Activated naive CD4-positive, alpha-beta T cell treated with anti-CD3 and anti-CD28 coated beads, Interleukin-2, amount 50 U/mL, for 24 hours (primary cell): ENCODE data around the gene ETHE1.

Experiments
- H3K27ac Mint-ChIP-seq: one replicate; pipeline ENCODE4 v1.8.0; 2021; ENCODE audit warnings: mild to moderate bottlenecking, mixed read lengths
- H3K27me3 Mint-ChIP-seq: one replicate; pipeline ENCODE4 v1.8.0; 2021; ENCODE audit warnings: mixed read lengths
- H3K36me3 Mint-ChIP-seq: one replicate; pipeline ENCODE4 v1.8.0; 2021; ENCODE audit warnings: mixed read lengths
- H3K4me1 Mint-ChIP-seq: one replicate; pipeline ENCODE4 v1.8.0; 2021; ENCODE audit warnings: mixed read lengths
- H3K4me3 Mint-ChIP-seq: one replicate; pipeline ENCODE4 v1.8.0; 2021; ENCODE audit warnings: mild to moderate bottlenecking, mixed read lengths
- H3K9me3 Mint-ChIP-seq: one replicate; pipeline ENCODE4 v1.8.0; 2021; ENCODE audit warnings: mixed read lengths

The ETHE1 gene, protein sequence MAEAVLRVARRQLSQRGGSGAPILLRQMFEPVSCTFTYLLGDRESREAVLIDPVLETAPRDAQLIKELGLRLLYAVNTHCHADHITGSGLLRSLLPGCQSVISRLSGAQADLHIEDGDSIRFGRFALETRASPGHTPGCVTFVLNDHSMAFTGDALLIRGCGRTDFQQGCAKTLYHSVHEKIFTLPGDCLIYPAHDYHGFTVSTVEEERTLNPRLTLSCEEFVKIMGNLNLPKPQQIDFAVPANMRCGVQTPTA

DNA sequence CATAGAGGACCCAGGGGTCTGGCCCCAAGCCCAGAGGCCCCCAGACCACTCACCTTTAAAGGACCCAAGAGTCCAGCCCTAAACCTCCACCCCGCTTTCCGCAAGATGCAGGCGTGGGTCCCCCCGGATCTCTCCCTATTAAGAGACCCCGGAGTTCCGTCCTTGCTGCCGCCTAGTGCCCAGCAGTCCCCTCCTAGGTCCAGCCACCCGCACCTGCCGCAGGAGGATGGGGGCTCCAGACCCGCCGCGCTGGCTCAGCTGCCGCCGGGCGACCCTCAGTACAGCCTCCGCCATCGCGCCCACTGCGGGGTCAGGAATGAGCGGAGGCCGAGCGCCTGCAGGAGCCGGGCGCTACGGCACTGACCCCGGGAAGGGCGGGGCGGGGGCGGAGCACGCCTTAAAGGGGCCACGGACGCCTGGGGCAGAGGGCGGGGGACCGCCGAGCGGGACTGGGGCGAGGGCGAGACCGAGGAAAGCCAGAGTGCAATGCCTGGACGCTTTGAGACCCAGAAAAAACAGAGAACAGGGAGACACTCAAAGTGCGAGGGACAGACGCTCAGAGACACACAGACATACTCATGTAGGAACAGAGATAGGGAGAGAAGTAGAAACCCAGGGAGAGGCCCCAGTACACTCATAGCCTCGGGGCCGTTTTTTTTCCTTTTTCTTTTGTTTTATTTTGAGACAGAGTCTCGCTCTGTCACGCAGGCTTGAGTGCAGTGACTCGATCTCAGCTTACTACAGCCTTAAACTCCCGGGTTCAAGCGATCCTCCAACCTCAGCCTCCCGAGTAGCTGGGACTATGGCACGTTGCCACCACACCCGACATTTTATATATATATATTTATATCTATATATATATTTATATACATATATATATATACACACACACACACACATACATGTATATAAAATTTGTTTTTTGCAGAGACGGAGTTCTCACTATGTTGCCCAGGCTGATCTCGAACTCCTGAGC lies at the start of gene ETHE1:
Gene ETHE1 (minus strand): TSS at position 318 of the 976 bp plus-strand sequence. CDS start 24 bp downstream, at position 294.
- H3K27me3 Mint-ChIP-seq, result no peaks in the 10 kb centered on the region
- no peaks in the 10 kb centered on the region for H3K9me3 Mint-ChIP-seq
- peak within 1 kb of the TSS; percentile 96 for H3K4me3 Mint-ChIP-seq
- H3K27ac Mint-ChIP-seq, result peak within 1 kb of the TSS; percentile 95
- no peaks in the 10 kb centered on the region for H3K36me3 Mint-ChIP-seq
- H3K4me1 Mint-ChIP-seq, result peaks cover 21% of the 10 kb centered on the region

DNA sequence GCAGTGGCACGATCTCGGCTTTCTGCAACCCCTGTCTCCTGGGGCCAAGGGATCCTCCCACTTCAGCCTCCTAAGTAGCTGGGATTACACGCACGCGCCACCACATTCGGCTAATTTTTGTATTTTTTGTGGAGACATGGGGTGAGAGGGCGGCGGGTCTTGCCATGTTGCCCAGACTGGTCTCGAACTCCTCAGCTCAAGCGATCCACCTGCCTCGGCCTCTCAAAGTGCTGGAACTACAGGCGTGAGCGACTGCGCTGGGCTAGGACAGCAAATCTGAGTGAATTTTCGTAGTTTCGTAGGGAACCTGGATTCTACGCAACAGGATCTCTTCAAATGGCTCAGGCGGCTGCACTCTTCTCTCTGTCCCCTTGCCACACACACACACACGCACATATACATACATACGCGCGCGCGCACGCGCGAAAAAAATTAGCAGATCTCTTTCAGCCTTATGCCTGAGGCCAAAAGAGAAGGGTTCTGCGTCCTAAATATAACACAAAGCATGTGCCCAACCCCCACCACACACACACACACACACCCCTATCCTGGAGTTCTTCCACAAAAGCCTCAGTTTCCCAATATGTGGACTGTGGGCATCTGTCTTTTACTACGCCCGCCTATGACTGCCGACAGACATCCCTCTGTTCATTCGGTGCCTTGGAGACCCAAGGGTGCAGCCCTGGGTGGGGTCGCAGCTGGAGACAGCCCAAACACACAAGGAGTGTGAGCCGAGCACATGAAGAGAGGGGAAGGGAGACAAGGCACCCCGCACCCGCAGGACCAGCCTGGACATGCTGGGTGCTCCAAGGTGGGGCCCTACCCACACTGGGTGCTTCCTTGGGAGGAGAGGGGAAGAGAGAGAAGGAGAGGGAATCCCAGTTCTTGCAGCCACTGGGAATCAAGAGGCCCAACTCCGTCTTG lies 49.2 kb upstream of the ETHE1 start:
- Mint-ChIP-seq H3K27ac (peak overlapping the region; percentile 77), H3K9me3 (no peaks in the 10 kb centered on the region), H3K4me3 (peak overlapping the region; percentile 79), H3K4me1 (peaks cover 38% of the 10 kb centered on the region), H3K36me3 (no peaks in the 10 kb centered on the region), H3K27me3 (no peaks in the 10 kb centered on the region)

DNA sequence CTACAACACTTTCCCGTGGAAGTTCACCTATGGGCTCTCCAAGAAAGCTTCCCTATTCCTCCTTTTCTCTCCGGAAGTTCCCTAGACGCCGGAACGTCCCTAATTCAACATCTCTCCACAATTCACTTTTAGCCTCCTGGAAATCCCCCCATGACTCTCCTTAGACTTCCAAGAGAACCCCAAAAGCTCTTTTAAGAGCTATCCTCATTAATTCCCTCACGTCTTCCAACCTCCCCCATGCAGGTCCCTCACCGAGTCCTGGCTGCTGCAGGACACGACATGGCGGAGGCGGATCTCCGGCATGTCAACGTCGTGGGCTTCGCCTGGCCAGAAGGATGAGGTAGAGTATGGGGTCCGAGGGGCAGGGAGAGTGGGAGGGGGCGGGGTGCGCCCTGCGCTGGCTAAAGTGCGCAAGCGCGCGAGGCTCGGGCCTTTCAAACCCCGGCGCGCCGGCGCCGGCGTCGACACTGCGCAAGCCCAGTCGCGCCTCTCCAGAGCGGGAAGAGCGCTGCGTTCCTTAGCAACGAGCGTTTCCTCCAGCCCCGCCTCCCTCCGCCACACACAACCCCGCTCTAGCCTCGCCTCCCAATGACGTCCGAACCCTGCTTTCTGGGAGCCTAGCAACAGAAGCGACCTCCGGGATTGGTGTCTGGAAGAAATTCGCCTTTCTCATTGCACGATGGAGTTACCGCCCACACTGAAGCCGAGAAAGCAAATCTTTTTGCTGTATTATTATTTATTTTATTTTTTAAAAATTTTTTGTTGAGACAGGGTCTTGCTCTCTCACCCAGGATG lies 48.4 kb upstream of the ETHE1 start, which contains the start of the genes PINLYP and XRCC1:
Gene PINLYP (plus strand): TSS at position 646 of the 795 bp plus-strand sequence. CDS start 1,391 bp downstream, outside the sequence.
Gene XRCC1 (minus strand): TSS at position 372 of the 795 bp plus-strand sequence. CDS start 69 bp downstream, at position 303.
- Mint-ChIP-seq H3K4me3 (peak within 1 kb of the TSS; percentile 95), H3K4me1 (peaks cover 44% of the 10 kb centered on the region), H3K27me3 (no peaks in the 10 kb centered on the region), H3K9me3 (no peaks in the 10 kb centered on the region), H3K36me3 (no peaks in the 10 kb centered on the region), H3K27ac (peak within 1 kb of the TSS; percentile 90)

DNA sequence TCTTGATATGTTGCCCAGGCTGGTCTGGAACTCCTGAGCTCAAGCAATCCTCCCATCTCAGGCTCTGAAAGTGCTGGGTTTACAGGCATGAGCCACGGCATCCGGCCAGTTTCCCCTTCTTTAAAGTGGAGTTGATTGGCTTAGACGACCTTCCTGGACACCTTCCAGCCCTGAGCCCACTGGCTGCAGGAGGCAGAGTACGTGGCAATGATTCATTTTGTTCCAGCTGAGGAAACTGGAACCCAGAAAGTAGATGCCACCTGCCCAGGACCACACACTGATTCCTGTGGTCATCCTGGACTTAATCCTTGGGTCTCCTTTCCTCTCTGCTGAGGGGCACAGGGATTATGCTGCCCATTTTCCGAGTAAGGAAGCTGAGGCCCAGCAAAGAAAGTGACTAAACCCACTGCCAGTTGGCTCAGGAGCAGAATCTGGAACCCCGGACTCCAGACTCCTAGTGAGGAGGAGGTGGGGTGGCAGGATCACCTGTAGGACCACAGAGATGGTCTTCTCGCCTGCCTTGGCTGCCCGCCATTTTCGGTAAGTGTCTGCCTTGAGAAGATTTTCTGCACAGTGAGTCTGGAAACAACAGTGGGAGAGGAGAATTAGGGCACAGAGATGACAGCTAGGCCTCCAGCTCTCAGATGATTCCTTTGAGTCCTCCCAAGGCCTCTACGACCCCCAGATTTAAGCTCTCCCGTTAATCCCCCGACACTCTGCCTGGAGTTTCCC lies 47.6 kb upstream of the ETHE1 start:
- peak overlapping the region; percentile 95 for H3K4me3 Mint-ChIP-seq
- H3K27me3 Mint-ChIP-seq, result no peaks in the 10 kb centered on the region
- no peaks in the 10 kb centered on the region for H3K36me3 Mint-ChIP-seq
- H3K4me1 Mint-ChIP-seq, result peaks cover 44% of the 10 kb centered on the region
- H3K27ac Mint-ChIP-seq, result peak overlapping the region; percentile 90
- no peaks in the 10 kb centered on the region for H3K9me3 Mint-ChIP-seq

DNA sequence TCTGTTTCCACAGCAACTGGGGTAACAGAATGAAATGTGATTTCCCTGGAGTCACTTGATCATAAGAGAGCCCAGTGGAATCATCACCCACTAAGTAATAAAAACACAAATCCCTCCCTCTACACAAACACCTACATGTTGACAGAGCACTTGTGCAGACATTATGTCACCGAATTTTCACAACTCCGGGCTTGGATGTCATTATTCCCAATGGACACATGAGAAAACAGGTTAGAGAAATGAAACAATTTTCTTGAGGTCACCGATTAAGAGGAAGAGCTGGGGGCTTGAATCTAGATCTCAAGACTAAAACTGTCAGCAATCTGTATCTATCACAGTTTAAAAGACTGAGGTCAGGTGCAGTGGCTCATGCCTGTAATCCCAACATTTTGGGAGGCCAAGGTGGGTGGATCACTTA lies 45.2 kb upstream of the ETHE1 start:
- H3K9me3 Mint-ChIP-seq, result no peaks in the 10 kb centered on the region
- no peaks in the 10 kb centered on the region for H3K27me3 Mint-ChIP-seq
- peaks cover 45% of the 10 kb centered on the region for H3K4me1 Mint-ChIP-seq
- H3K36me3 Mint-ChIP-seq, result no peaks in the 10 kb centered on the region
- H3K27ac Mint-ChIP-seq, result no peak overlapping the region
- no peak overlapping the region for H3K4me3 Mint-ChIP-seq

DNA sequence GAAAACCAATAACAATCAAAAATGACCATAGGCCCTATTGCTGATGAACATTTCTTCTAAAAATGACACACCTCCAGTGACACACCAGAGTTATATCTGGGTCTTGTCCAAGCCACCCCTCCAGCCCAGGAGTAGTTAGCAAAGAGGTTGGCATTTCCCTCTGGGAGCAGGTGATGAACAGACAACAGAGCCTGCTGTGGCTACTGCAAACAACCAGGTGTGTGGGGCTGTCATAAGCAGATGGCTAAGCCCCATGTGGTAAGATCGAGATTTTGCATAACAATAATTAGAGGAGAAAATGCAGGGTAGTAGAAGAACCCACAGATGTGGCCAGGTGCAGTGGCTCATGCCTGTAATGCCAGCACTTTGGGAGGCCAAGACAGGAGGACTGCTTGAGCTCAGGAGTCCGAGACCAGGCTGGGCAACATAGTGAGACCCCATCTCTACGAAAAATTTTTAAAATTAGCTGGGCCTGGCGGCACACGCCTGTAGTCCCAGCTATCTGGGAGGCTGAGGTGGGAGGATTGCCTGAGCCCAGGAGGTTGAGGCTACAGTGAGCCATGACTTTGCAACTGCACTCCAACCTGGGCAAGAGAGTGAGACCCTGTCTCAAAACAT lies 43.3 kb upstream of the ETHE1 start:
- H3K4me1 Mint-ChIP-seq, result peaks cover 50% of the 10 kb centered on the region
- H3K4me3 Mint-ChIP-seq, result no peak overlapping the region
- no peaks in the 10 kb centered on the region for H3K27me3 Mint-ChIP-seq
- no peaks in the 10 kb centered on the region for H3K36me3 Mint-ChIP-seq
- H3K27ac Mint-ChIP-seq, result peak overlapping the region; percentile 59
- H3K9me3 Mint-ChIP-seq, result no peaks in the 10 kb centered on the region

DNA sequence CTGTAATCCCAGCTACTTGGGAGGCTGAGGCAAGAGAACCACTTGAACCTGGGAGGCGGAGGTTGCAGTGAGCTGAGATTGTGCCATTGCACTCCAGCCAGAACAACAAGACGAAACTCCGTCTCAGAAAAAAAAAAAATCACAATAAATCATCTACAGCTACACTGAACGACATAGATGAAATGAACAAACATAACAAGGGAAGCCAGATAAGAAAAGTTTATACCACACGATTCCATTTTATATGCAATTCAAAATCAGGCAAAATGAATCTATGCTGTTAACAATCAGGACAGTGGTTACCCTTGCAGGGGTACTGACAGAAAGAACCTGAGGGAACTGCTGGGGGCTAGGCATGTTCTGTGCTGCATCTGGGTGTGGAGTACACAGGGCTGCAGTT lies 42.7 kb upstream of the ETHE1 start:
- Mint-ChIP-seq H3K27me3 (no peaks in the 10 kb centered on the region), H3K4me3 (no peak overlapping the region), H3K27ac (peak overlapping the region; percentile 53), H3K36me3 (no peaks in the 10 kb centered on the region), H3K4me1 (peaks cover 50% of the 10 kb centered on the region), H3K9me3 (no peaks in the 10 kb centered on the region)

DNA sequence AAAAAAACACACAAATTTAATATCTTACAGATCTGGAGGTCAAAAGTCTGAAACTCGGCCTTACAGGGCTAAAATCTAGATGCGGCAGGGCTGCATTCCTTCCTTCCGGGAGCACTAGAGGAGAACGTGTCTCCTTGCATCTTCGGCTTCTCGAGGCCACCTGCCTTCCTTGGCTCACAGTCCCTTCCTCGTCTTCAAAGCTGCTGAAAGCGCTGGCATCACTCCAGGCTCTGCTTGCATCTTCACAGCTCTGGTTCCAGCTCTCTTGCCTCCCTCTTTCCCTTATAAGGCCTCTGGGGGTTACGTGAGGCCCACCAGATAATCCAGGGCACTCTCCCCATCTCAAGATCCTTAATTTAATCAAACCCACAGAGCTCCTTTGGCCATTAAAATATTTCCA lies 37.8 kb upstream of the ETHE1 start:
- peaks cover 4% of the 10 kb centered on the region for H3K36me3 Mint-ChIP-seq
- peaks cover 60% of the 10 kb centered on the region for H3K4me1 Mint-ChIP-seq
- peak overlapping the region; percentile 86 for H3K27ac Mint-ChIP-seq
- no peaks in the 10 kb centered on the region for H3K9me3 Mint-ChIP-seq
- peak overlapping the region; percentile 27 for H3K4me3 Mint-ChIP-seq
- no peaks in the 10 kb centered on the region for H3K27me3 Mint-ChIP-seq

DNA sequence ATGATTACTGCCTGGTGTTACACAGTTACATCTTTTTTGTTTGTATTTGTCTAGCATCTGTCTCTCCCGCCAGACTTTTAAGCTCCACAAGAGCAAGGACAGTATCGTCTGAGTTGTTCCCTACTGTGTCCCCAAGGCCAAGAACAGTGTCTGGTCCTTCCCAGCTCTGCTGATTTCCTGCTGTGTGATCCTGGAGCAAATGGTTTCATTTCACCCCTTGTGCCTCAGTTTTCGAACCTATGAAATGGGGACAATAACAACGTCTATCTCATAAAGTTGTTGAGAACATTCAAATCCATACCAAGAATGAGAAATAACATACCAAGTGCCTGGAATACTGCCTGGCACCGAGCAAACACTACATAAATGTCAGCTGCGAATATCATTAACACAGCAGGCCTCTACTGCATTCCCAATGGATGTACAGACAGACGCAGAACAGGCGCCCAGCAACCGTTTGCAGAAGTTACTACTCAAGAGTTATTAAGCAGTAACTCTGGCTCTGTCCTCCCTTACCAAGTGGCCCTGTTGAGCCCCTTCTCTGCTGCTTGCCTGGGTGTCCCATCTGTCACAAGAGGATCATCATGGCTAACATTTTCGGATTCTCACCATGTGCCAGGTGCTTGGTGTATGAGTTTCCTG lies 36.9 kb upstream of the ETHE1 start:
- no peaks in the 10 kb centered on the region for H3K9me3 Mint-ChIP-seq
- peaks cover 6% of the 10 kb centered on the region for H3K36me3 Mint-ChIP-seq
- peak overlapping the region; percentile 83 for H3K27ac Mint-ChIP-seq
- peaks cover 61% of the 10 kb centered on the region for H3K4me1 Mint-ChIP-seq
- H3K4me3 Mint-ChIP-seq, result peak overlapping the region; percentile 56
- no peaks in the 10 kb centered on the region for H3K27me3 Mint-ChIP-seq

DNA sequence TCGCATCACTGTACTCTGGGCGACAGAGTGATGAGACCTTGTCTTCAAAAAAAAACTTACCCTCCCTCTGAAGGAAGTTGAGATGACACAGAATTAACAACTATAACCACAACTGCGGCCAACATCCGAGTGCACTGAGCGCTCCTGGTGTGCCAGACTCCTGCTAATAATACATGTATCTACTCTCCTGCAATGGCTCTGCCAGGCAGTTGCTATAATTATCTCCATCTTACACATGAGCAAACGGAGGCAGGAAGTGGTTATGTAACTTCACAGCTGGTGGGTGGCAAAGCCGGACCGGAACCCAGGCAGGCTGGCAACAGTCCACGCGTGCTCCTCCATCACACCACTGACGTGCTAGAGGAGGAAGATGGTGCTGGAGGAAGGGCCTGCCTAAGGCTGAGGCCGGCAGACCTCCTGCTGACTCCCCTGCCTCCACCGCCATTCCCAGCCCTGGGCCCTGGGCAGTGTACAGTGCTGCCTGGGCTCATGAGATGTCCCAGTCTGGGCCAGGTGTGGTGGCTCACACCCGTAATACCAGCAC lies 35.8 kb upstream of the ETHE1 start:
- Mint-ChIP-seq H3K36me3 (peaks cover 6% of the 10 kb centered on the region), H3K27me3 (no peaks in the 10 kb centered on the region), H3K4me3 (peak overlapping the region; percentile 51), H3K9me3 (no peaks in the 10 kb centered on the region), H3K27ac (peak overlapping the region; percentile 83), H3K4me1 (peaks cover 61% of the 10 kb centered on the region)

DNA sequence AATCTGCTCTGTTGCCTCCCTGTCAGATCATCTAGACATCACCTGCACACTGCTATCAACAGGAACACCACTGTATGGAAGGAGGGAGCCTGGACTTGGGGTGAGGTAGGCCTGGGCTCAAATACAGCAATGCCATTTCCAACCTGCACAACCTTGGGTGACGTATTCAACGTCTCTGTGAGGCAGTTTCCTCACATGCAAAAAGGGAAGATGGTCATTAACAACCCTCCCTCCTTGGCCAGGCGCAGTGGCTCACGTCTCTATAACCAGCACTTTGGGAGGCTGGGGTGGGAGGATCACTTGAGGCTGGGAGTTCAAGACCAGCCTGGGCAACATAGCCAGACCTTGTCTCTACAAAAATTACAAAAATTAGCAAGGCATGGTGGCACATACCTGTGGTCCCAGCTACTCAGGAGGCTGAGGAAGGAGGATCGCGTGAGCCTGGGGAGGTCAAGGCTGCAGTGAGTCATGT lies 35.3 kb upstream of the ETHE1 start:
- Mint-ChIP-seq H3K27me3 (no peaks in the 10 kb centered on the region), H3K4me1 (peaks cover 63% of the 10 kb centered on the region), H3K9me3 (no peaks in the 10 kb centered on the region), H3K4me3 (peak overlapping the region; percentile 51), H3K36me3 (peaks cover 7% of the 10 kb centered on the region), H3K27ac (peak overlapping the region; percentile 83)

DNA sequence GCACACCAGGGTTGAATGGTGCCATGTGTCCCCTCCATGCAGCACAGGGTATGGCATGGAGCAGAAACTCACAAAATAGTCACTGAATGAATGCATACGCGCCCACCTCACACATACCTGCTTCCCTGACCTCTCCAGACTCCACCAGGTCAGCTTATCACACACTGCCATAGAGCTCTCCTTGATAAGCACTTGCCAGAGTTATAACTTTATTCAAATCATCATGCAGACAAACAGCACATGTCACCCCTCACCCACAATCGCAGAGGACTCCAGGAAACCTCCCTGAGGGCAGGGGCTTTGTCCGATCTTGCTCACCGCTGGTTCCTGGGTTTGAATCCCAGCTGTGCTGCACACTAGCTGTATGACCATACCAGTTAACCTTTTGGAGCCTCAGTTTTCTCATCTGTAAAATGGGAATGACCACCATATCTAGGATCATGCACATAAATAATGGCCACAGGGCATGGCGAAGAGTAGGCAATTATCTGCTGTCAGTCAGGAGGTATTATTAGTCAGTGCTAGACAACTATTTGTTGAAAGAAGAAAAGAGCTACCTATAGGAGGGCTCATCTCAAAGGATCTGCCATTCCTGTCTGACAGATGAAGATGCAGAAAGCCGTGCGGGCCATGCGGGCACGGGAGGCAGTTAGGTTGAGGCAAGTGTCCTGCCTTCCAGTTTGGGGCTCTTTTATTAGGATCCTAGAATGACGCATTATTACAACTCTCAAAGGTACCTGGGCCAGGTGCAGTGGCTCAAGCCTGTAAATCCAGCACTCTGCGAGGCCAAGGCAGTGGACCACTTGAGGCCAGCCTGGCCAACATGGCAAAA lies 34.4 kb upstream of the ETHE1 start:
- H3K9me3 Mint-ChIP-seq, result no peaks in the 10 kb centered on the region
- peak overlapping the region; percentile 36 for H3K4me3 Mint-ChIP-seq
- H3K4me1 Mint-ChIP-seq, result peaks cover 59% of the 10 kb centered on the region
- peaks cover 7% of the 10 kb centered on the region for H3K36me3 Mint-ChIP-seq
- peak overlapping the region; percentile 83 for H3K27ac Mint-ChIP-seq
- H3K27me3 Mint-ChIP-seq, result no peaks in the 10 kb centered on the region
